Activated naive CD8-positive, alpha-beta T cell (primary cell): Measurements from ENCODE around the gene FMNL2.

Source experiments
- H3K27ac Mint-ChIP-seq: one replicate; pipeline ENCODE4 v1.8.0; 2021; ENCODE audit warnings: mixed read lengths
- H3K27me3 Mint-ChIP-seq: one replicate; pipeline ENCODE4 v1.8.0; 2021; ENCODE audit warnings: mixed read lengths
- H3K36me3 Mint-ChIP-seq: one replicate; pipeline ENCODE4 v1.8.0; 2021; ENCODE audit warnings: mixed read lengths
- H3K4me1 Mint-ChIP-seq: one replicate; pipeline ENCODE4 v1.8.0; 2021; ENCODE audit warnings: low read depth, mixed read lengths
- H3K4me3 Mint-ChIP-seq: one replicate; pipeline ENCODE4 v1.8.0; 2021; ENCODE audit warnings: mild to moderate bottlenecking, mixed read lengths
- H3K9me3 Mint-ChIP-seq: one replicate; pipeline ENCODE4 v1.8.0; 2021; ENCODE audit warnings: low read depth, mixed read lengths

Gene FMNL2

GRCh38 chr2:152620985-152621384, 286.0 kb downstream of the FMNL2 start:
- no peak overlapping the region for H3K4me3 Mint-ChIP-seq
- no peaks in the 10 kb centered on the region for H3K36me3 Mint-ChIP-seq
- H3K27me3 Mint-ChIP-seq = peaks cover 3% of the 10 kb centered on the region
- H3K4me1 Mint-ChIP-seq = no peaks in the 10 kb centered on the region
- no peak overlapping the region for H3K27ac Mint-ChIP-seq
- H3K9me3 Mint-ChIP-seq = no peaks in the 10 kb centered on the region

GRCh38 chr2:152622219-152622618, 287.2 kb downstream of the FMNL2 start:
- Mint-ChIP-seq H3K4me3 (no peak overlapping the region), H3K4me1 (no peaks in the 10 kb centered on the region), H3K9me3 (no peaks in the 10 kb centered on the region), H3K27me3 (peaks cover 3% of the 10 kb centered on the region), H3K36me3 (no peaks in the 10 kb centered on the region), H3K27ac (no peak overlapping the region)

GRCh38 chr2:152623076-152623740, 288.2 kb downstream of the FMNL2 start:
- H3K27ac Mint-ChIP-seq = no peak overlapping the region
- peaks cover 3% of the 10 kb centered on the region for H3K27me3 Mint-ChIP-seq
- H3K4me3 Mint-ChIP-seq = no peak overlapping the region
- H3K36me3 Mint-ChIP-seq = no peaks in the 10 kb centered on the region
- H3K4me1 Mint-ChIP-seq = no peaks in the 10 kb centered on the region
- no peaks in the 10 kb centered on the region for H3K9me3 Mint-ChIP-seq

GRCh38 chr2:152623775-152624174, 288.8 kb downstream of the FMNL2 start:
- H3K4me3 Mint-ChIP-seq = no peak overlapping the region
- H3K36me3 Mint-ChIP-seq = no peaks in the 10 kb centered on the region
- no peak overlapping the region for H3K27ac Mint-ChIP-seq
- H3K4me1 Mint-ChIP-seq = no peaks in the 10 kb centered on the region
- H3K27me3 Mint-ChIP-seq = peaks cover 3% of the 10 kb centered on the region
- H3K9me3 Mint-ChIP-seq = no peaks in the 10 kb centered on the region

GRCh38 chr2:152624805-152625204, 289.8 kb downstream of the FMNL2 start:
- H3K9me3 Mint-ChIP-seq = no peaks in the 10 kb centered on the region
- no peak overlapping the region for H3K4me3 Mint-ChIP-seq
- H3K27ac Mint-ChIP-seq = no peak overlapping the region
- no peaks in the 10 kb centered on the region for H3K36me3 Mint-ChIP-seq
- peaks cover 2% of the 10 kb centered on the region for H3K27me3 Mint-ChIP-seq
- H3K4me1 Mint-ChIP-seq = peaks cover 3% of the 10 kb centered on the region

- Mint-ChIP-seq H3K9me3 (no peaks in the 10 kb centered on the region), H3K36me3 (no peaks in the 10 kb centered on the region), H3K4me3 (no peak overlapping the region), H3K27ac (no peak overlapping the region), H3K4me1 (peaks cover 3% of the 10 kb centered on the region), H3K27me3 (no peaks in the 10 kb centered on the region)
Observed at GRCh38 chr2:152626911-152627339, 292.0 kb downstream of the FMNL2 start.

- Mint-ChIP-seq H3K9me3 (no peaks in the 10 kb centered on the region), H3K36me3 (no peaks in the 10 kb centered on the region), H3K4me1 (peaks cover 3% of the 10 kb centered on the region), H3K27ac (no peak overlapping the region), H3K27me3 (no peaks in the 10 kb centered on the region), H3K4me3 (no peak overlapping the region)
Observed at GRCh38 chr2:152627351-152627957, 292.5 kb downstream of the FMNL2 start.

- no peaks in the 10 kb centered on the region for H3K27me3 Mint-ChIP-seq
- no peaks in the 10 kb centered on the region for H3K9me3 Mint-ChIP-seq
- no peaks in the 10 kb centered on the region for H3K36me3 Mint-ChIP-seq
- no peak overlapping the region for H3K4me3 Mint-ChIP-seq
- H3K27ac Mint-ChIP-seq = no peak overlapping the region
- H3K4me1 Mint-ChIP-seq = peaks cover 3% of the 10 kb centered on the region
Observed at GRCh38 chr2:152629202-152629601, 294.2 kb downstream of the FMNL2 start.

- no peaks in the 10 kb centered on the region for H3K36me3 Mint-ChIP-seq
Observed at GRCh38 chr2:152630466-152630865, 295.5 kb downstream of the FMNL2 start.

GRCh38 chr2:152632736-152633135, 297.8 kb downstream of the FMNL2 start:
- Mint-ChIP-seq H3K36me3 (no peaks in the 10 kb centered on the region), H3K4me1 (peaks cover 5% of the 10 kb centered on the region), H3K9me3 (no peaks in the 10 kb centered on the region), H3K27me3 (no peaks in the 10 kb centered on the region), H3K4me3 (no peak overlapping the region), H3K27ac (no peak overlapping the region)

More at GRCh38 chr2:152630466-152630865, 295.5 kb downstream of the FMNL2 start:
- peaks cover 5% of the 10 kb centered on the region for H3K4me1 Mint-ChIP-seq
- no peak overlapping the region for H3K4me3 Mint-ChIP-seq
- no peaks in the 10 kb centered on the region for H3K27me3 Mint-ChIP-seq
- no peaks in the 10 kb centered on the region for H3K9me3 Mint-ChIP-seq
- H3K27ac Mint-ChIP-seq = no peak overlapping the region

- Mint-ChIP-seq H3K4me3 (no peak overlapping the region), H3K27me3 (no peaks in the 10 kb centered on the region), H3K4me1 (peaks cover 2% of the 10 kb centered on the region), H3K36me3 (no peaks in the 10 kb centered on the region), H3K27ac (no peak overlapping the region), H3K9me3 (no peaks in the 10 kb centered on the region)
Observed at GRCh38 chr2:152635635-152636298, 300.8 kb downstream of the FMNL2 start.

GRCh38 chr2:152637251-152637650, 302.3 kb downstream of the FMNL2 start:
- no peak overlapping the region for H3K27ac Mint-ChIP-seq

GRCh38 chr2:152638056-152638455, 303.1 kb downstream of the FMNL2 start:
- Mint-ChIP-seq H3K9me3 (no peaks in the 10 kb centered on the region), H3K4me3 (no peak overlapping the region), H3K36me3 (no peaks in the 10 kb centered on the region), H3K27ac (no peak overlapping the region), H3K4me1 (peaks cover 2% of the 10 kb centered on the region), H3K27me3 (no peaks in the 10 kb centered on the region)

More at GRCh38 chr2:152637251-152637650, 302.3 kb downstream of the FMNL2 start:
- H3K27me3 Mint-ChIP-seq = no peaks in the 10 kb centered on the region
- no peak overlapping the region for H3K4me3 Mint-ChIP-seq
- H3K36me3 Mint-ChIP-seq = no peaks in the 10 kb centered on the region
- peaks cover 2% of the 10 kb centered on the region for H3K4me1 Mint-ChIP-seq
- H3K9me3 Mint-ChIP-seq = no peaks in the 10 kb centered on the region

GRCh38 chr2:152638590-152638989, 303.6 kb downstream of the FMNL2 start:
- no peak overlapping the region for H3K27ac Mint-ChIP-seq
- H3K27me3 Mint-ChIP-seq = no peaks in the 10 kb centered on the region
- no peaks in the 10 kb centered on the region for H3K9me3 Mint-ChIP-seq
- H3K4me3 Mint-ChIP-seq = no peak overlapping the region
- H3K36me3 Mint-ChIP-seq = no peaks in the 10 kb centered on the region
- H3K4me1 Mint-ChIP-seq = peaks cover 2% of the 10 kb centered on the region

GRCh38 chr2:152644189-152644873, 309.4 kb downstream of the FMNL2 start:
- Mint-ChIP-seq H3K4me3 (no peak overlapping the region), H3K36me3 (no peaks in the 10 kb centered on the region), H3K27me3 (no peaks in the 10 kb centered on the region), H3K9me3 (no peaks in the 10 kb centered on the region), H3K27ac (no peak overlapping the region), H3K4me1 (peaks cover 2% of the 10 kb centered on the region)
